Measurements from ENCODE around the gene TBC1D22A.

- TF ChIP-seq CTCF (conservative IDR thresholded peaks at IDR 0.05; ENCODE audit: low read length) (no peak), EZH2phosphoT487 (IDR thresholded peaks at IDR 0.05; ENCODE audit: borderline replicate concordance, low read depth, low read length) (no peak)
Observed at GRCh38 chr22:47195484-47196165, 433.2 kb downstream of the TBC1D22A start.

All from OCI-LY7 (cell line).